Lower leg skin (tissue), 3 donors: ENCODE results near the gene MGA.

Source experiments
- POLR2A ChIP-seq, 2 donors: fragments of 450-650 bp; IDR thresholded peaks; one replicate each; pipeline ENCODE4 v1.6.1; 2016 to 2017; ENCODE audit warnings: antibody characterized with exemption in 2 of 2, mild to moderate bottlenecking in 1 of 2, moderate library complexity in 1 of 2
- TF ChIP-seq, protein P1 (sequence below), 3 donors: fragments of 450-650 bp; IDR thresholded peaks; one replicate each; pipeline ENCODE4 v1.5.1; 2016; ENCODE audit warnings: antibody characterized with exemption in 3 of 3, mild to moderate bottlenecking in 3 of 3, moderate library complexity in 2 of 3

DNA sequence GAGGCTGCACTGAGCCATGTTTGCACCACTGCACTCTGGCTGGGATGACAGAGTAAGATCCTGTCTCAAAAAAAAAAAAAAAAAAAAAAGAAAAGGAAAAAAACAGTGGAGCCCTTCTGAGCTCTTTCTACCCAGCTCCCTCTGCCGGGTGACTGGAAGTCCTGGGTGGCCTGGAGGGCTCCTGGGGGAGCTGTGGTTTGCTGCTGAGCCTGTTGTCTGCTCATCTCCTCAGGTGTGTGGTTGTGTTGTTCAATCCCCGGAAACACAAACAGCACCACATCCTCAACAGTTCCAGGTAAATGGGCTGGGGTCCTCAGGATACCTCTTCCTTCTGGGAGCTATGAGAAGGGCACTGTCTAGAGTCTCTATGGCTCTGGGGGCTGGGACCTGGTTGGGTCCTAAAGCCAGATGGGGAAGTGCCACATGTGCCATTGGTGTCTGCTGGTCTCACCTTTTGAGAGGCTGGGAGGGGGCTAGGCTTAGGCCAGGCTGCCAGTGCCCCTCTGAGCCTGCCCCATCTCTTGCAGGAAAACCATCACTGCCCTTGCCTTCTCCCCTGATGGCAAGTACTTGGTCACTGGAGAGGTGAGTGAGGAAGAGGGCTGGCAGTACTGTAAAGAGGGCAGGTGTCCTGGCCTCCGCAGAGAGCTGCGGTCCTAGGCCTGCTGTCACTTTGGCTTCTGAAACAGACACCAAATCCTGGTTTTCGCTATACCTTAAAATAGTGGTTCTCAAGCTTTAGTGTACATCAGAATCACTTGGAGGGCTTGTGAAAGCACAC is 150.6 kb downstream of the MGA start:
- TF ChIP-seq, protein P1, sequence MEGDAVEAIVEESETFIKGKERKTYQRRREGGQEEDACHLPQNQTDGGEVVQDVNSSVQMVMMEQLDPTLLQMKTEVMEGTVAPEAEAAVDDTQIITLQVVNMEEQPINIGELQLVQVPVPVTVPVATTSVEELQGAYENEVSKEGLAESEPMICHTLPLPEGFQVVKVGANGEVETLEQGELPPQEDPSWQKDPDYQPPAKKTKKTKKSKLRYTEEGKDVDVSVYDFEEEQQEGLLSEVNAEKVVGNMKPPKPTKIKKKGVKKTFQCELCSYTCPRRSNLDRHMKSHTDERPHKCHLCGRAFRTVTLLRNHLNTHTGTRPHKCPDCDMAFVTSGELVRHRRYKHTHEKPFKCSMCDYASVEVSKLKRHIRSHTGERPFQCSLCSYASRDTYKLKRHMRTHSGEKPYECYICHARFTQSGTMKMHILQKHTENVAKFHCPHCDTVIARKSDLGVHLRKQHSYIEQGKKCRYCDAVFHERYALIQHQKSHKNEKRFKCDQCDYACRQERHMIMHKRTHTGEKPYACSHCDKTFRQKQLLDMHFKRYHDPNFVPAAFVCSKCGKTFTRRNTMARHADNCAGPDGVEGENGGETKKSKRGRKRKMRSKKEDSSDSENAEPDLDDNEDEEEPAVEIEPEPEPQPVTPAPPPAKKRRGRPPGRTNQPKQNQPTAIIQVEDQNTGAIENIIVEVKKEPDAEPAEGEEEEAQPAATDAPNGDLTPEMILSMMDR (IDR thresholded peaks at IDR 0.05) = no peak
- no peak for TF ChIP-seq POLR2A (IDR thresholded peaks at IDR 0.05)
